Uterus (tissue), 4 donors: ENCODE measurements around the gene RPL31. TPM values are rescaled to one million over a fixed set of nuclear protein-coding genes. Genes with fewer than 3 reads are reported as not detected.

Experiments
- DNase-seq, 2 donors: peaks; one replicate each; pipeline ENCODE4 v3.0.0-alpha.2; 2019 to 2020
- H3K27ac ChIP-seq, 2 donors: fragments of 200-600 bp; sonication (generic); 1 replicate in 1 of 2; 2 replicates in 1 of 2; pipeline ENCODE4 v1.5.1; 2016 to 2018
- H3K27me3 ChIP-seq, 2 donors: fragments of 200-600 bp; sonication (generic); one replicate each; pipeline ENCODE4 v1.5.1; 2018 to 2019; ENCODE audit warnings: control low read depth in 1 of 2
- H3K36me3 ChIP-seq, 2 donors: fragments of 200-600 bp; sonication (generic); one replicate each; pipeline ENCODE4 v1.5.1; 2019; ENCODE audit warnings: control low read depth in 1 of 2
- H3K4me1 ChIP-seq, 2 donors: fragments of 200-600 bp; sonication (generic); one replicate each; pipeline ENCODE4 v1.5.1; 2018 to 2019; ENCODE audit warnings: control low read depth in 1 of 2
- H3K4me3 ChIP-seq, 2 donors: fragments of 200-600 bp; sonication (generic); 1 replicate in 1 of 2; 2 replicates in 1 of 2; pipeline ENCODE4 v1.5.1; 2018 to 2019; ENCODE audit warnings: mild to moderate bottlenecking in 1 of 2
- H3K9me3 ChIP-seq, 2 donors: fragments of 200-600 bp; sonication (generic); one replicate each; pipeline ENCODE4 v1.5.1; 2019; ENCODE audit warnings: control low read depth in 1 of 2
- CTCF ChIP-seq, 4 experiments: fragments of 200-600 bp in 2 of 4; fragments of 450-650 bp in 2 of 4; sonication (generic) in 2 of 4; IDR thresholded peaks; one replicate each; pipeline ENCODE4 v1.5.1; 2016 to 2019; ENCODE audit warnings: antibody characterized with exemption in 4 of 4, mild to moderate bottlenecking in 2 of 4, moderate library complexity in 1 of 4
- POLR2A ChIP-seq, 2 donors: fragments of 450-650 bp; IDR thresholded peaks; one replicate each; pipeline ENCODE4 v1.6.1; 2016; ENCODE audit warnings: antibody characterized with exemption in 2 of 2, mild to moderate bottlenecking in 1 of 2, moderate library complexity in 1 of 2
- intact Hi-C: fragments of 100-400 bp; cut with DNase I; formaldehyde crosslinking; loops from one replicate; pipeline ENCODE4 v1.15.1; 2023; ENCODE audit warnings: low total_unique reads
- total RNA-seq, 4 donors: library from RNA; depleted of rRNA in 3 of 4; stranded (reverse); fragments of >200 nt in 3 of 4; gene quantifications; one replicate each; pipeline versions ENCODE4 v1.1.0 to v1.2.4, GENCODE V29; 2014 to 2023
- donor health status: DM: yes; HTN: yes; CAD: no.

The RPL31 gene
- total RNA-seq, 4 donors from 2014 or later = 918 to 2,301 (median 1,306) TPM

GRCh38 chr2:100956081-100956480 is 46.0 kb upstream of the RPL31 start:
- Histone ChIP-seq H3K36me3 (no peaks in the 10 kb centered on the region), H3K4me3 (no peak overlapping the region), H3K9me3 (no peaks in the 10 kb centered on the region), H3K27ac (no peak overlapping the region), H3K27me3 (no peaks in the 10 kb centered on the region), H3K4me1 (peaks cover 5% of the 10 kb centered on the region in 2 donors)
- intact Hi-C loops = no loop called here
- TF ChIP-seq CTCF (IDR thresholded peaks at IDR 0.05) = no peak
- TF ChIP-seq POLR2A (IDR thresholded peaks at IDR 0.05) = no peak
- DNase-seq = no peak

GRCh38 chr2:100957996-100958653 is 44.0 kb upstream of the RPL31 start:
- intact Hi-C loops = no loop called here
- H3K27me3 ChIP-seq = no peaks in the 10 kb centered on the region
- H3K9me3 ChIP-seq = no peaks in the 10 kb centered on the region
- peak; percentile 37 to 47 for DNase-seq
- no peak overlapping the region for H3K4me3 ChIP-seq
- H3K36me3 ChIP-seq = no peaks in the 10 kb centered on the region
- TF ChIP-seq POLR2A (IDR thresholded peaks at IDR 0.05) (no peak), CTCF (IDR thresholded peaks at IDR 0.05) (no peak)
- peaks cover 5% of the 10 kb centered on the region in 2 donors for H3K4me1 ChIP-seq
- peak overlapping the region in 1 of 2 donors; percentile 39 for H3K27ac ChIP-seq

GRCh38 chr2:100959225-100959880 is 42.7 kb upstream of the RPL31 start:
- H3K4me1 ChIP-seq = peaks cover 5% of the 10 kb centered on the region in 2 donors
- no peaks in the 10 kb centered on the region for H3K36me3 ChIP-seq
- H3K27ac ChIP-seq = no peak overlapping the region
- no peaks in the 10 kb centered on the region for H3K27me3 ChIP-seq
- no peak for DNase-seq
- intact Hi-C loops = no loop called here
- H3K4me3 ChIP-seq = no peak overlapping the region
- TF ChIP-seq CTCF (IDR thresholded peaks at IDR 0.05) (no peak), POLR2A (IDR thresholded peaks at IDR 0.05) (no peak)
- H3K9me3 ChIP-seq = no peaks in the 10 kb centered on the region

GRCh38 chr2:100960688-100961087 is 41.4 kb upstream of the RPL31 start:
- no peaks in the 10 kb centered on the region for H3K9me3 ChIP-seq
- DNase-seq = no peak
- H3K4me3 ChIP-seq = no peak overlapping the region
- peaks cover 5% of the 10 kb centered on the region in 2 donors for H3K4me1 ChIP-seq
- intact Hi-C loops = no loop called here
- peak overlapping the region; percentile 6 to 20 for H3K27ac ChIP-seq
- TF ChIP-seq CTCF (IDR thresholded peaks at IDR 0.05) (no peak), POLR2A (IDR thresholded peaks at IDR 0.05) (no peak)
- H3K36me3 ChIP-seq = no peaks in the 10 kb centered on the region
- no peaks in the 10 kb centered on the region for H3K27me3 ChIP-seq

- no peaks in the 10 kb centered on the region for H3K36me3 ChIP-seq
- intact Hi-C loops = no loop called here
- TF ChIP-seq POLR2A (IDR thresholded peaks at IDR 0.05) (no peak), CTCF (IDR thresholded peaks at IDR 0.05) (no peak)
- no peaks in the 10 kb centered on the region for H3K9me3 ChIP-seq
- no peak for DNase-seq
- peaks cover 3 to 5% of the 10 kb centered on the region in 2 donors for H3K4me1 ChIP-seq
- no peaks in the 10 kb centered on the region for H3K27me3 ChIP-seq
- peak overlapping the region; percentile 13 to 35 for H3K27ac ChIP-seq
- no peak overlapping the region for H3K4me3 ChIP-seq
These were observed 39.6 kb upstream of the RPL31 start for GRCh38 chr2:100962366-100963025.
